ENCODE results near the gene ELMO1. TPM values are rescaled to one million over a fixed set of nuclear protein-coding genes. Genes with fewer than 3 reads are reported as not detected.

Gene ELMO1
- total and polyA plus RNA-seq, 10 donors, result 26.0 to 494 (median 201) TPM

DNA sequence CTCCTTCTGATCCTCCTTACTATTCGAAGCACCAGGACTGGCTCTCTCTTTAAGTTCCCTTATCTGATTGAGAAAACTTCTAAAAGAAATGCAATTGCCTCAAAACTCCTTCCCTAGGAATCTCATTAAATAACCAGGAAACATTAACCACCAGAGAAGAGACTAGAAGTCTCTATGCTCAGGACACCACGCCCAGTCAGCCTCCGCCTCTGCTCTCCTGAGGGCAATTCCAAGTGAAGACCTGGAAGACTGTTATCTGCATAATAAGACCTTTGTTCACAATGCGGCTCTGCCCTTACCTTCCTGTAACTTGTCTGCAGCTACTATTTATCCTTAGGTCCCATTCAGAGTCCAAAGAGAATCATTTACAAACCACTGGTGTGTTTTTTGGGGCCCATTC is 78.8 kb downstream of the ELMO1 start:
- DNase-seq, result no peak
- no peaks in the 10 kb centered on the region for H3K9me3 ChIP-seq
- TF ChIP-seq, protein P1, sequence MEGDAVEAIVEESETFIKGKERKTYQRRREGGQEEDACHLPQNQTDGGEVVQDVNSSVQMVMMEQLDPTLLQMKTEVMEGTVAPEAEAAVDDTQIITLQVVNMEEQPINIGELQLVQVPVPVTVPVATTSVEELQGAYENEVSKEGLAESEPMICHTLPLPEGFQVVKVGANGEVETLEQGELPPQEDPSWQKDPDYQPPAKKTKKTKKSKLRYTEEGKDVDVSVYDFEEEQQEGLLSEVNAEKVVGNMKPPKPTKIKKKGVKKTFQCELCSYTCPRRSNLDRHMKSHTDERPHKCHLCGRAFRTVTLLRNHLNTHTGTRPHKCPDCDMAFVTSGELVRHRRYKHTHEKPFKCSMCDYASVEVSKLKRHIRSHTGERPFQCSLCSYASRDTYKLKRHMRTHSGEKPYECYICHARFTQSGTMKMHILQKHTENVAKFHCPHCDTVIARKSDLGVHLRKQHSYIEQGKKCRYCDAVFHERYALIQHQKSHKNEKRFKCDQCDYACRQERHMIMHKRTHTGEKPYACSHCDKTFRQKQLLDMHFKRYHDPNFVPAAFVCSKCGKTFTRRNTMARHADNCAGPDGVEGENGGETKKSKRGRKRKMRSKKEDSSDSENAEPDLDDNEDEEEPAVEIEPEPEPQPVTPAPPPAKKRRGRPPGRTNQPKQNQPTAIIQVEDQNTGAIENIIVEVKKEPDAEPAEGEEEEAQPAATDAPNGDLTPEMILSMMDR (IDR thresholded peaks at IDR 0.05 in 8 of 11, conservative IDR thresholded peaks at IDR 0.05 in 3 of 11), result no peak
- intact Hi-C loops (cut with DNase I; ENCODE audit: low total_unique reads), result no loop called here
- no peak overlapping the region for H3K27ac ChIP-seq
- 81 to 88% (median 88%) methylated on average over 4 of the region's 4 CpGs for WGBS, 5 donors
- peaks cover 0 to 23% (median 2%) of the 10 kb centered on the region in 6 donors for H3K4me1 ChIP-seq
- no peak overlapping the region for H3K4me3 ChIP-seq
- peaks cover 0 to 11% (median 0%) of the 10 kb centered on the region in 6 donors for H3K36me3 ChIP-seq
- no peaks in the 10 kb centered on the region for H3K27me3 ChIP-seq (replicated peaks in 1 of 7)

- no peak overlapping the region for H3K27ac ChIP-seq
- no peaks in the 10 kb centered on the region for H3K27me3 ChIP-seq (replicated peaks in 1 of 7)
- peaks cover 0 to 36% (median 2%) of the 10 kb centered on the region in 6 donors for H3K4me1 ChIP-seq
- peaks cover 0 to 7% (median 0%) of the 10 kb centered on the region in 6 donors for H3K36me3 ChIP-seq
- no peaks in the 10 kb centered on the region for H3K9me3 ChIP-seq
- WGBS, 5 donors, result 78 to 96% (median 93%) methylated on average over 1 of the region's 1 CpG
- intact Hi-C loops (cut with DNase I; ENCODE audit: low total_unique reads), result no loop called here
- TF ChIP-seq POLR2AphosphoS5 (IDR thresholded peaks at IDR 0.05) (no peak), POLR2A (IDR thresholded peaks at IDR 0.05) (no peak)
- TF ChIP-seq, protein P1 (IDR thresholded peaks at IDR 0.05 in 8 of 11, conservative IDR thresholded peaks at IDR 0.05 in 3 of 11), result no peak
- H3K4me3 ChIP-seq, result no peak overlapping the region
- DNase-seq, result no peak
Observed at GRCh38 chr7:37368540-37368939, 80.1 kb downstream of the ELMO1 start.

GRCh38 chr7:37367010-37367409 is 81.7 kb downstream of the ELMO1 start:
- TF ChIP-seq, protein P1 (IDR thresholded peaks at IDR 0.05 in 8 of 11, conservative IDR thresholded peaks at IDR 0.05 in 3 of 11), result no peak
- TF ChIP-seq POLR2A (IDR thresholded peaks at IDR 0.05), result no peak
- TF ChIP-seq POLR2AphosphoS5 (IDR thresholded peaks at IDR 0.05), result no peak
- Histone ChIP-seq H3K4me1 (peaks cover 0 to 44% (median 5%) of the 10 kb centered on the region in 6 donors), H3K9me3 (no peaks in the 10 kb centered on the region), H3K27ac (no peak overlapping the region), H3K27me3 (replicated peaks in 1 of 7) (no peaks in the 10 kb centered on the region), H3K36me3 (no peaks in the 10 kb centered on the region), H3K4me3 (no peak overlapping the region)
- no peak for DNase-seq
- WGBS, 5 donors, result 89 to 97% (median 93%) methylated on average over 3 of the region's 3 CpGs
- intact Hi-C loops (cut with DNase I; ENCODE audit: low total_unique reads), result no loop called here

DNA sequence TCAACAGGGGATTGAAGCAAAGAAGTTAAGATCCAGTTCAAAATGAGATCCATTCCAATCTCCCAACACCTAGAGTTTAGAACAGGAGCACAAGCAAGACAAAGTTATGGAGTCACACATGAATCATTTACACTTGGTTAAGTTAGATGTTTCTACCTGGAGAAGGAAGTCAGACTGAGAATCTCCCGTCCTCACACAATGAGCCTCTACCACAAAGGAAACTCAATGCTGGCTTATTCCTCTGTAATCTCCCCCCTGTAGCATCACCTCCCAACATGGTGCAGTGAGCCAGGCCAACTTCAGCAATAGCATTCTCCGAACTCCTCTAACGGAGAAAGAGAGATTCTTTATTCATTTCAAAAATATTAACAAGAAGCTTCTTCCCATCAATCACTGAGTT is 82.2 kb downstream of the ELMO1 start:
- WGBS, 5 donors, result 74 to 84% (median 80%) methylated on average over 3 of the region's 3 CpGs
- TF ChIP-seq POLR2A (IDR thresholded peaks at IDR 0.05) (no peak), POLR2AphosphoS5 (IDR thresholded peaks at IDR 0.05) (no peak)
- TF ChIP-seq, protein P1 (IDR thresholded peaks at IDR 0.05 in 8 of 11, conservative IDR thresholded peaks at IDR 0.05 in 3 of 11), result no peak
- Histone ChIP-seq H3K27ac (no peak overlapping the region), H3K4me1 (peaks cover 0 to 44% (median 5%) of the 10 kb centered on the region in 6 donors), H3K27me3 (replicated peaks in 1 of 7) (no peaks in the 10 kb centered on the region), H3K4me3 (no peak overlapping the region), H3K36me3 (no peaks in the 10 kb centered on the region), H3K9me3 (no peaks in the 10 kb centered on the region)
- DNase-seq, result no peak
- intact Hi-C loops (cut with DNase I; ENCODE audit: low total_unique reads), result no loop called here

Data from spleen (tissue), 11 donors.